GM21526 (cell line): ENCODE results near the gene RNASE11.

ENCODE experiments used
- ATAC-seq: cut with Tn5 transposase; IDR thresholded peaks from one replicate; pipeline ENCODE4 v1.9.1; 2021; ENCODE audit warnings: moderate library complexity; ENCODE audit not compliant: unreplicated experiment, low FRiP score

The RNASE11 gene

GRCh38 chr14:20546877-20547276 is 40.9 kb downstream of the RNASE11 start:
- ATAC-seq, result no peak

- ATAC-seq, result no peak
These were observed 47.9 kb downstream of the RNASE11 start for GRCh38 chr14:20539906-20540305.
